Activated naive CD4-positive, alpha-beta T cell treated with Interleukin-2 at 50 U/mL for 16 hours (primary cell): ENCODE results near the gene GJC2.
"Not testable (repeated sequence)": the region's sequence is repeated elsewhere in the genome, so short reads cannot be mapped to it uniquely, and the experiment has no call there.

ENCODE experiments used
- DNase-seq: peaks from one replicate; pipeline ENCODE4 v3.0.0-alpha.2; 2020

The GJC2 gene

DNA sequence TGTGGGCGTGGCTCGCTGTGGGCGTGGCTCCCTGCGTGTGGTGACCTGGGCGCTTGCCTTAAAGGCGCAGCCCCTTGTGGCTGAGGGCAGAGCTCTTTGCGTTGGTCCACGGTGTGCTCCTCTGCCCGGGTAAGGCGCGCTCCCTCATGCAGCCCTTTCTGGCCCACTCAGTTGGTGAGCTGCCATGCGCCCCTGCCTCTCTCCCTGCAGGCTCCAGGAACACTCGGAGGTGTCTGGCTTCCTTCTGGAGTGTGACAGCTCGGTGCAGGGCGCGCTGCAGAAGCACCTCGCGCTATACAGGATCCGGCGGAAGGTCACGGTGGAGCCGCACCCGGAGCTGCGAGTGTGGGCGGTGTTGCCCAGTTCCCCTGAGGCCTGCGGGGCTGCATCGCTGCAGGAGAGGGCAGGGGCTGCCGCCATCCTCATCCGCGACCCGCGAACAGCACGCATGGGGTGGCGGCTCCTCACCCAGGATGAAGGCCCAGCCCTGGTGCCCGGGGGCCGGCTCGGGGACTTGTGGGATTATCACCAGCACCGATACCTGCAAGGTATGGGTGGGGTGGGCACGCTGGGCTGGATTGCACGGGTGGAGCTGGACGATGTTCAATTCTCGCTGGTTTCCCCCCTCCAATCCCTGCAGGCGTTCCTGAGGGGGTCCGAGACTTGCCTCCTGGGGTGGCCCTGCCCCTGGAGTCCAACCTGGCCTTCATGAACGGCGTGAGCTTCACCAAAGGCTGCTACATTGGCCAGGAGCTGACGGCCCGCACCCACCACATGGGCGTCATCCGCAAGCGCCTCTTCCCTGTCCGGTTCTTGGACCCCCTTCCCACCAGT lies 25.0 kb downstream of the GJC2 start:
- peak; percentile 21 for DNase-seq

GRCh38 chr1:228175316-228176023 lies 25.7 kb downstream of the GJC2 start:
- DNase-seq, result no peak

- DNase-seq, result no peak
These were observed 26.3 kb downstream of the GJC2 start for GRCh38 chr1:228176024-228176395.

GRCh38 chr1:228176461-228177182 lies 26.9 kb downstream of the GJC2 start:
- DNase-seq, result no peak

GRCh38 chr1:228177183-228177475 lies 27.4 kb downstream of the GJC2 start:
- DNase-seq, result no peak

DNA sequence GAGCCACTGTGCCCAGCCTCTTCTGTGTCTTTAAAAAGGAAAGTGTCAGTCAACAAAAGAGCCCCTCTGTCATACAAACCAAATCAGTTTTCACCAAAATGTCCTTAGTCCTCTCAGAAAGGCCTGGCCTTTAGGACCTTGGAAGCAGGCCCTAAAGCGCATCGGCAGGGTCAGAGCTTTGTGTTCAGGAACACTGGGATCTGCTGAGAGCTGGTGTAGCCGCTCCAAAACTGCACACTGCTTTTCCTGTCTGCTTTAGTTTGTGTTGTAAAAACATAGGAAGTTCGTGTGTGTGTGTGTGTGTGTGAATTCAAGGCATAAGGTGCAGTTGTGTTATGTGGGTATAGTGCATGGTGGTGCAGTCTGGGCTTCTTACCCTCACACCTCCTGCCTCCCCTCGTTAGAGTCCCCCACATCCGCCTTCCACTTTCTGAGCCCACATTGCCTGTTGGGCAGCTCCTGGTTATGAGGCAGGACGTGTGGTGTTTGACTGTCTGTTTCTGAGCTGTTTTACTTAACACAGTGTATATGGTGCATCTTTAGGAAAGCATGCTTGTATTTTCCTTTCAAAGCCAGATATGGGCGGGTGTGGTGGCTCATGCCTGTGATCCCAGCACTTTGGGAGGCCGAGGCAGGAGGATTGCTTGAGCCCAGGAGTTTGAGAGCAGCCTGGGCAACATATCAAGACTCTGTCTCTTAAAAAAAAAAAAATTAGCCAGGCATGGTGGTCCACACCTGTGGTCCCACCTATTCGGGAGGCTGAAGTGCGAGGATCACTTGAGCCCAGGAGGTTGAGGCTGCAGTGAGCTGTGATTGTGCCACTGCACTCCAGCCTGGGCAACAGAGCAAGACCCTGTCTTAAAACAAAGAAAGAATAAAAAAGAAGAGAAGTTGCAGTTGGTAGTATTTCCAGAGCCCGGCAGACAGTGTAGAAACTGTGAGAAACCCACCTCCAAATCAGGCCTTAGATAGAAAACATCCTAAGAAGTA lies 28.3 kb downstream of the GJC2 start:
- no peak for DNase-seq

DNA sequence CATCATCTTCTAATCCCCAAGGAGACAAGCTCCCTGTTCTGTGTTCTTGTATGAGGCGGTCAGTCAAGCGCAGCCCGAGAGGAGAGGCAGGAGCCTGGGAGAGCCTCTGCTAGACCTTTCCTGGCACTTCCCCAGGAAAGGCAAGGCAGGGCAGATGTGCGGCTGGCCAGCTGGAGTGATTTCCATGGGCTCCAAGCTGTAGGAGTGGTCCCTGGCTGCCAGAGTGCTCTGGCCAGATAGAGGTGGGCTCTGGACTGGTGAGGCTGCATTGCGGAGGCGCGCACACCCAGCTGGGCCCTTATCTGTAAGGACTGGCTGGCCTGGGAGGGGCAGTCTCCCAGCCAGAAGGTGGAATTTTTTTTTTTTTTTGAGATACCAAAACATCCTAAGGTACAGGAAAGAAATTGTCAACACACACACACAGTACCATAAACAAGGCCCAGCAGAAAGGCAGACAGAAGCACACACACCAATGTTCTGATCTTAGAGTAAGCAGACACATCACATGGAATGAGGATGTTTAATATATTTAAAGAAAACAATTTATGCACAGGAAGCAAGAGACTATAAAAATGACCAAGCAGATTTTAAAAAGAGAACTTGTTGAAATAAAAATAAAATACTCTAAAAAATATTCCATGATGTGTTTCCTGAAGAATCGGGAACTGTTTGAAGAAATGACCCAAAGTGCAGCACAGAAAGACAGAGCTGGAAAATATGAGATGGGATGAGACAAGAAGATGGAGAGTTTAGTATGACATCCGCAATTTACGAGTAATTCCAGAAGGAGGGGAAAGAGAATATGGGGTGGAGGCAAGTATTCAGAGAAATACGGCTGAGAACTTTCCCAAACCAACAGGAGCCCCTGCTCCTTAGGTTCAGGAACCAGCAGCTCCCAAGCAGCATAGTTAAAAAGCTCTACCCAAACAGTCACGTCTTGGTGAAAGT lies 29.3 kb downstream of the GJC2 start:
- DNase-seq, result no peak

DNA sequence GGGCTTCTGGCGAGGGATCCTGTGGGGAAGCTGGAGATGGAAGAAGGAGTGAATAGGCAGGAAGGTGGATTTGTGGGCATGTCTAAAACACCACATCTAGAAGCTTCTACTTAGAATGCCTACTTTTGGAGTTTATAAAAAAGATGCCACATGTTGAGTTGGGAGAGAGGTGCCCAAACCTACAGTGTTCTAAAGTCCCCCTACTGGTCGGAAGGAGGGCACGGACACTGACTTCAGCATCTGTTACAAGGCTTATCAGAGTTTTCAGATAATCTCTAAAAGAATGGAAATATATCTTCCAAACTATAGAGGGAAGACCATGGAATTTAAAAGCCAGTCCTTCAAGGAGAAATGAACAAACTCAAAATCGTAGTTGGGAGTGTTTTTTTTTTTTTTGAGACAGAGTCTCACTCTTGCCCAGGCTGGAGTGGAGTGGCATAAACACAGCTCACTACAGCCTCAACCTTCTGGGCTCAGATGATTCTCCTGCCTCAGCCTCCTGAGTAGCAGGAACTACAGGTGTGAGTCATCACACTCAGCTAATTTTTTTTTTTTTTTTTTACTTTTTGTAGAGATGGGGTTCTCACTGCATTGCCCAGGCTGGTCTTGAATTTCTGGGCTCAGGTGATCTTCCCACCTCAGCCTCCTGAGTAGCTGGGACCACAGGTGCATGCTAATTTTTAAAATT lies 30.7 kb downstream of the GJC2 start:
- no peak for DNase-seq

GRCh38 chr1:228180959-228181644 lies 31.4 kb downstream of the GJC2 start:
- no peak for DNase-seq

DNA sequence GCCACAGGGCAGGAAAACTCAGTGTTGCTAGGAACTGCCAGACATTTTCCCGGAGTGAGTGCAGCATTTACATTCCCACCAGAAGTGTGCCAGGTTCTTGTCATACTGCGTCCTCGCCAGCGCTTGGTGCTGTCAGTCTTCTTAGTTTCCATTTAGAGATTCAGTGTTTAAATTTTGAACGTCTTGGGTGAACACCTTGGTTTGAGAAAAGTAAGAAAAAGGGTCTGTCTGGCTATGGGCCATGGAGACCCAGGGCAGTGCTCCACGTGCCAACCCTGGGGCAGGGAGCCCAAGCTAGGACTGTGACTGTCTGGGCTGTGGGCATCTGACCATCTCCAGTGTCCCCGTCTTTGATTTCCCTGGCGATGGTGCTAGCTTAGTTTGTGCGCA lies 31.9 kb downstream of the GJC2 start:
- DNase-seq, result no peak

- no peak for DNase-seq
These were observed 32.7 kb downstream of the GJC2 start for GRCh38 chr1:228182296-228183030.

- DNase-seq, result no peak
These were observed 34.4 kb downstream of the GJC2 start for GRCh38 chr1:228184152-228184551.

- DNase-seq, result peak; percentile 42
These were observed 35.9 kb downstream of the GJC2 start for GRCh38 chr1:228185641-228185965.

- DNase-seq, result not testable (repeated sequence)
These were observed 38.5 kb downstream of the GJC2 start for GRCh38 chr1:228188249-228188648.

DNA sequence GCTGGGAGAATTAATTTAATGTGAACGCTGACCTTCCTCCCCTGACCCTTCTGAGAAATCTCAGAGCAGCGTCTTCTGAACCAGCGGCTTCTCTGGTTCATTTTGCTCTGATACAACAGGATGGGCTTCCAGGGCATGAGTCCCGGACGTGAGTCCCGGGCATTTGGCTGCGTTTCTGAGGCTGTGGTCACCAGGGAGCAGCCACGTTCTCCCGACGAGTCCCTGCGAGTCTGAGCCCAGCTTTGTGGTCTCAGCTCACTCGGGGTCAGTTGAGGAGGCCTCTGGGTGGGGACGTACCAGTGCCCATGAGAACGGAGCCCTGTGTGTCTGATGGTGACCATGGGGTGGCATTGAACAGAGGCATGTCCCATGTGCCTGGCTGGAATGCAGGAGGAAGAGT lies 40.5 kb downstream of the GJC2 start:
- no peak for DNase-seq

GRCh38 chr1:228190778-228191177 lies 41.0 kb downstream of the GJC2 start:
- no peak for DNase-seq

- no peak for DNase-seq
These were observed 44.7 kb downstream of the GJC2 start for GRCh38 chr1:228194436-228194835.

- DNase-seq, result no peak
These were observed 45.4 kb downstream of the GJC2 start for GRCh38 chr1:228194921-228195812.
